H1 (cell line): ENCODE measurements around the gene LUC7L3. TPM values are rescaled to one million over a fixed set of nuclear protein-coding genes. Genes with fewer than 3 reads are reported as not detected.
"Not testable (repeated sequence)": the region's sequence is repeated elsewhere in the genome, so short reads cannot be mapped to it uniquely, and the experiment has no call there.

Experiments used
- CTCF ChIA-PET: fragments of 300-600 bp; sonication (Branson Sonifier 250); formaldehyde crosslinking; loops from one replicate; lab custom pipeline; 2021; ENCODE audit not compliant: partially characterized antibody; lab: Charles Lee
- POLR2A ChIA-PET: fragments of 300-600 bp; sonication (Branson Sonifier 250); formaldehyde crosslinking; loops from one replicate; lab custom pipeline; 2021; ENCODE audit warnings: inconsistent platforms; ENCODE audit not compliant: partially characterized antibody; lab: Charles Lee
- DNase-seq, 2 experiments: peaks; one replicate each; pipeline versions ENCODE4 v3.0.0 to v3.0.0-alpha.2; 2010 to 2022; ENCODE audit warnings: low spot score in 2 of 2, low read depth in 1 of 2, mixed read lengths in 1 of 2
- FAIRE-seq: peaks from 2 replicates; lab custom pipeline; 2011; peaks lifted over from hg19 to GRCh38; lab: Jason Lieb, UNC
- H2AFZ ChIP-seq: 2 replicates; pipeline ENCODE4 v1.8.1; 2012; ENCODE audit warnings: low read length, inconsistent platforms
- H2AK5ac ChIP-seq: 2 replicates; pipeline ENCODE4 v1.6.1; 2013; ENCODE audit warnings: low read depth, low read length
- H2BK120ac ChIP-seq: replicated peaks from 2 replicates; pipeline ENCODE3; 2013; ENCODE audit warnings: low read depth, low read length, inconsistent platforms
- H2BK12ac ChIP-seq: 2 replicates; pipeline ENCODE4 v1.6.1; 2013; ENCODE audit warnings: low read depth, low read length
- H2BK15ac ChIP-seq: 2 replicates; pipeline ENCODE4 v1.6.1; 2013; ENCODE audit warnings: low read length
- H2BK20ac ChIP-seq: 2 replicates; pipeline ENCODE4 v1.6.1; 2013; ENCODE audit warnings: low read length
- H2BK5ac ChIP-seq: 2 replicates; pipeline ENCODE4 v1.6.1; 2013; ENCODE audit warnings: low read depth, low read length
- H3K14ac ChIP-seq: 2 replicates; pipeline ENCODE4 v1.6.1; 2013; ENCODE audit warnings: inconsistent platforms; ENCODE audit not compliant: insufficient read length
- H3K18ac ChIP-seq: 2 replicates; pipeline ENCODE4 v1.6.1; 2013; ENCODE audit warnings: low read length; ENCODE audit errors: extremely low read depth
- H3K23ac ChIP-seq: 2 replicates; pipeline ENCODE4 v1.6.1; 2013; ENCODE audit warnings: inconsistent platforms; ENCODE audit not compliant: insufficient read length
- H3K23me2 ChIP-seq: 2 replicates; pipeline ENCODE4 v1.6.1; 2013; ENCODE audit warnings: low read depth, low read length
- H3K27ac ChIP-seq: 2 replicates; pipeline ENCODE4 v1.6.1; 2011; ENCODE audit warnings: low read depth, low read length, inconsistent platforms
- H3K27me3 ChIP-seq, 4 experiments: replicated peaks in 1 of 4; 1 replicate in 1 of 4; 2 replicates in 3 of 4; pipeline versions ENCODE4 v1.6.1 to v1.8.1; 2011 to 2013; ENCODE audit warnings: low read length in 3 of 4, mild to moderate bottlenecking in 3 of 4, inconsistent platforms in 2 of 4, mixed read lengths in 2 of 4, moderate library complexity in 1 of 4; ENCODE audit not compliant: control insufficient read depth in 3 of 4, insufficient read depth in 3 of 4; ENCODE audit errors: extremely low read depth in 1 of 4
- H3K36me3 ChIP-seq, 4 experiments: 2 replicates each; pipeline versions ENCODE4 v1.6.1 to v1.8.1; 2011 to 2013; ENCODE audit warnings: mild to moderate bottlenecking in 4 of 4, low read length in 3 of 4, moderate library complexity in 2 of 4, control low read depth in 1 of 4, inconsistent platforms in 1 of 4; ENCODE audit not compliant: insufficient read depth in 4 of 4, control insufficient read depth in 2 of 4
- H3K4ac ChIP-seq: replicated peaks from 2 replicates; pipeline ENCODE3; 2013; ENCODE audit warnings: low read length, low read depth, mixed read lengths, inconsistent platforms; ENCODE audit not compliant: insufficient read length
- H3K4me1 ChIP-seq, 4 experiments: replicated peaks in 1 of 4; 1 replicate in 1 of 4; 2 replicates in 3 of 4; pipeline versions ENCODE4 v1.6.1 to v1.8.1; 2011 to 2013; ENCODE audit warnings: low read length in 3 of 4, inconsistent platforms in 2 of 4, mixed read lengths in 1 of 4; ENCODE audit not compliant: insufficient read depth in 4 of 4, control insufficient read depth in 3 of 4
- H3K4me2 ChIP-seq, 2 experiments: 2 replicates each; pipeline versions ENCODE4 v1.6.1 to v1.8.1; 2011 to 2013; ENCODE audit warnings: low read depth in 2 of 2, low read length in 2 of 2, control low read depth in 1 of 2, inconsistent platforms in 1 of 2, mild to moderate bottlenecking in 1 of 2; ENCODE audit not compliant: insufficient read depth in 1 of 2
- H3K4me3 ChIP-seq, 4 experiments: fragments of 200-600, 300-600 bp in 1 of 4; sonication (generic), shearing (Covaris generic), sonication (Bioruptor Twin) in 1 of 4; 2 replicates each; pipeline versions ENCODE4 v1.5.1 to v1.8.1; 2011 to 2016; ENCODE audit warnings: low read length in 4 of 4, low read depth in 3 of 4, control low read depth in 2 of 4, inconsistent platforms in 2 of 4, mild to moderate bottlenecking in 2 of 4, mixed read lengths in 1 of 4, moderate library complexity in 1 of 4; ENCODE audit not compliant: insufficient read depth in 2 of 4; ENCODE audit errors: extremely low read depth in 1 of 4
- H3K56ac ChIP-seq: replicated peaks from 2 replicates; pipeline ENCODE3; 2013; ENCODE audit warnings: low read depth, mild to moderate bottlenecking, mixed read lengths, low read length, inconsistent platforms; ENCODE audit not compliant: insufficient read length
- H3K79me1 ChIP-seq: 2 replicates; pipeline ENCODE4 v1.6.1; 2013; ENCODE audit warnings: low read depth, low read length, control low read depth
- H3K79me2 ChIP-seq, 2 experiments: 2 replicates each; pipeline versions ENCODE4 v1.6.1 to v1.8.1; 2012 to 2013; ENCODE audit warnings: low read length in 2 of 2, mild to moderate bottlenecking in 2 of 2, inconsistent platforms in 1 of 2; ENCODE audit not compliant: insufficient read depth in 2 of 2, control insufficient read depth in 1 of 2
- H3K9ac ChIP-seq, 4 experiments: replicated peaks in 1 of 4; 1 replicate in 1 of 4; 2 replicates in 3 of 4; pipeline versions ENCODE4 v1.6.1 to v1.8.1; 2011 to 2013; ENCODE audit warnings: low read depth in 3 of 4, low read length in 3 of 4, control low read depth in 2 of 4, mild to moderate bottlenecking in 2 of 4, moderate library complexity in 2 of 4, inconsistent platforms in 1 of 4; ENCODE audit errors: extremely low read depth in 1 of 4
- H3K9me3 ChIP-seq, 2 experiments: 2 replicates each; pipeline versions ENCODE4 v1.6.1 to v1.8.1; 2012 to 2013; ENCODE audit warnings: mild to moderate bottlenecking in 2 of 2, moderate library complexity in 2 of 2, control low read depth in 1 of 2, inconsistent platforms in 1 of 2, low read depth in 1 of 2, low read length in 1 of 2, mixed read lengths in 1 of 2; ENCODE audit not compliant: insufficient read depth in 2 of 2
- H4K20me1 ChIP-seq, 2 experiments: replicated peaks in 1 of 2; 2 replicates each; pipeline versions ENCODE3 to v1.8.1; 2011 to 2013; ENCODE audit warnings: inconsistent platforms in 2 of 2, low read length in 2 of 2, mild to moderate bottlenecking in 1 of 2; ENCODE audit not compliant: insufficient read depth in 2 of 2, control insufficient read depth in 1 of 2
- H4K5ac ChIP-seq: 2 replicates; pipeline ENCODE4 v1.6.1; 2013; ENCODE audit warnings: low read length, low read depth, mixed read lengths, inconsistent platforms; ENCODE audit not compliant: insufficient read length
- H4K8ac ChIP-seq: 2 replicates; pipeline ENCODE4 v1.8.0; 2013; ENCODE audit warnings: mild to moderate bottlenecking, moderate library complexity, low read length, inconsistent platforms; ENCODE audit not compliant: insufficient read depth; ENCODE audit errors: extremely low read depth
- H4K91ac ChIP-seq: replicated peaks from 2 replicates; pipeline ENCODE3; 2013; ENCODE audit warnings: low read length, mixed read lengths, inconsistent platforms; ENCODE audit not compliant: insufficient read length
- WGBS, 2 experiments: shearing (Covaris generic) in 1 of 2; methylation state at CpG; one replicate each; pipeline versions ENCODE4 v1.1.6 to v1.1.7; 2013 to 2015; ENCODE audit warnings: low lambda C conversion rate in 2 of 2, mixed read lengths in 2 of 2, inconsistent platforms in 1 of 2, low coverage in 1 of 2, missing lambda C conversion rate in 1 of 2; ENCODE audit not compliant: insufficient replicate concordance in 2 of 2, insufficient coverage in 1 of 2, insufficient read length in 1 of 2; ENCODE audit errors: extremely low coverage in 1 of 2, missing lambda C conversion rate in 1 of 2; 5-methylcytosine and 5-hydroxymethylcytosine counted together
- polyA plus RNA-seq, 7 experiments: library from polyadenylated mRNA; depleted of rRNA in 3 of 7; stranded (reverse) in 5 of 7; unstranded in 2 of 7; fragments of >200 nt in 5 of 7; fragments of 200-250 nt in 2 of 7; gene quantifications; 1 replicate in 5 of 7; 2 replicates in 1 of 7; 4 replicates in 1 of 7; pipeline versions ENCODE4 v1.2.1 to v1.2.3, GENCODE V29; 2011 to 2013; ENCODE audit warnings: missing spikeins in 2 of 7, mixed read lengths in 2 of 7
- total RNA-seq: library from RNA; stranded (reverse); fragmentation: NEBNext Ultra II Directional; extraction: Animal tissue kit (Norgen Biotek cat#: 25700); gene quantifications from 2 replicates; pipeline ENCODE4 v1.2.1, GENCODE V29; 2021

Gene LUC7L3
- total and polyA plus RNA-seq, 2 of the 8 experiments (the other 6 are each of a cell fraction or from before 2014, with no cell fraction given), result 102 to 126 TPM

GRCh38 chr17:50804749-50805475, 85.5 kb downstream of the LUC7L3 start:
- H3K23ac ChIP-seq, H4K5ac ChIP-seq, H3K9ac ChIP-seq, H3K27me3 ChIP-seq, H3K79me2 ChIP-seq, H2AK5ac ChIP-seq, FAIRE-seq, H3K56ac ChIP-seq, H3K36me3 ChIP-seq, H3K18ac ChIP-seq, H3K4me3 ChIP-seq, H3K4me1 ChIP-seq, H3K14ac ChIP-seq, H4K91ac ChIP-seq, H2AFZ ChIP-seq, H3K27ac ChIP-seq, DNase-seq, H4K20me1 ChIP-seq, H2BK12ac ChIP-seq, H3K4ac ChIP-seq, H3K9me3 ChIP-seq, H3K4me2 ChIP-seq, H2BK120ac ChIP-seq, H4K8ac ChIP-seq, H3K23me2 ChIP-seq, H2BK15ac ChIP-seq, H3K79me1 ChIP-seq, H2BK20ac ChIP-seq: not testable (repeated sequence)
- ChIA-PET CTCF (interaction anchor here (0.8 to 3.8 kb wide), 6 partner anchors 13 to 35 kb away, joined by 3 to 41 read pairs (median 22); no protein-coding TSS in a partner anchor), POLR2A (interaction anchor here (2.1 kb wide), 1 partner anchor 61 kb away, joined by 8 read pairs; the partner anchor contains the start of gene TOB1)
- WGBS, 2 experiments, result 94% methylated on average over 12 of the region's 13 CpGs; no CpG with 5 or more reads in 1 of the 2 experiments
- H2BK5ac ChIP-seq, result 0 out of 2 replicates have a peak overlapping the region, but pooled peaks have one; percentile 56
